Sigmoid colon (tissue), 7 donors: ENCODE data around the gene ADAMTS3. TPM values are rescaled to one million over a fixed set of nuclear protein-coding genes. Genes with fewer than 3 reads are reported as not detected.

ENCODE experiments used
- DNase-seq: peaks from one replicate; pipeline ENCODE4 v3.0.0-alpha.2; 2019
- H3K27ac ChIP-seq, 4 donors: fragments of 200-600 bp; sonication (generic); one replicate each; pipeline ENCODE4 v1.5.1; 2016 to 2019; ENCODE audit warnings: mild to moderate bottlenecking in 1 of 4
- H3K27me3 ChIP-seq, 3 donors: fragments of 200-600 bp; sonication (generic); one replicate each; pipeline ENCODE4 v1.5.1; 2019; ENCODE audit warnings: mild to moderate bottlenecking in 1 of 3
- H3K36me3 ChIP-seq, 4 donors: fragments of 200-600 bp; sonication (generic); one replicate each; pipeline ENCODE4 v1.5.1; 2016 to 2019
- H3K4me1 ChIP-seq, 4 donors: fragments of 200-600 bp; sonication (generic); one replicate each; pipeline ENCODE4 v1.5.1; 2017 to 2019
- H3K4me3 ChIP-seq, 4 donors: fragments of 200-600 bp; sonication (generic); one replicate each; pipeline ENCODE4 v1.5.1; 2017 to 2019; ENCODE audit warnings: mild to moderate bottlenecking in 2 of 4, moderate library complexity in 1 of 4
- H3K9me3 ChIP-seq, 4 donors: fragments of 200-600 bp in 3 of 4; sonication (generic) in 3 of 4; one replicate each; pipeline versions ENCODE4 v1.5.1 to v1.6.1; 2013 to 2019
- EP300 ChIP-seq, 4 donors: sonication (generic); formaldehyde crosslinking; IDR thresholded peaks; one replicate each; pipeline ENCODE4 v1.6.1; 2017; ENCODE audit warnings: antibody characterized with exemption in 4 of 4
- POLR2A ChIP-seq, 2 donors: fragments of 450-650 bp; IDR thresholded peaks; one replicate each; pipeline ENCODE4 v1.6.1; 2016; ENCODE audit warnings: antibody characterized with exemption in 2 of 2, mild to moderate bottlenecking in 2 of 2, moderate library complexity in 2 of 2
- POLR2AphosphoS5 ChIP-seq, 4 donors: sonication (generic); formaldehyde crosslinking; IDR thresholded peaks; one replicate each; pipeline ENCODE4 v1.6.1; 2017; ENCODE audit warnings: antibody characterized with exemption in 4 of 4
- WGBS, 2 donors: extraction: QIAGEN DNeasy Blood & Tissue Kit; methylation state at CpG; one replicate each; pipeline ENCODE4 v1.1.7; 2013; 5-methylcytosine and 5-hydroxymethylcytosine counted together
- intact Hi-C: fragments of 100-400 bp; cut with DNase I; formaldehyde crosslinking; loops from one replicate; pipeline ENCODE4 v1.15.1; 2023
- polyA plus RNA-seq, 3 donors: library from polyadenylated mRNA; stranded (reverse); fragments of 200-250 nt; gene quantifications; one replicate each; pipeline ENCODE4 v1.2.3, GENCODE V29; 2013
- total RNA-seq, 4 donors: library from RNA; depleted of rRNA; stranded (reverse); fragments of >200 nt; gene quantifications; one replicate each; pipeline ENCODE4 v1.1.0, GENCODE V29; 2016
- TF ChIP-seq, protein P1 (sequence below), 4 experiments: fragments of 450-650 bp in 3 of 4; fragments of 200-600 bp in 1 of 4; IDR thresholded peaks; one replicate each; pipeline ENCODE4 v1.5.1; 2016 to 2019; ENCODE audit warnings: antibody characterized with exemption in 4 of 4, mild to moderate bottlenecking in 3 of 4, moderate library complexity in 2 of 4
- donor health status: healthy with polysubstance abuse.
- donor health status: Bipolar disorder and iron deficiency.
- donor health status: healthy.

Gene ADAMTS3
- total and polyA plus RNA-seq, 7 donors, result 0.17 to 1.9 (median 1.1) TPM; not detected in 2

DNA sequence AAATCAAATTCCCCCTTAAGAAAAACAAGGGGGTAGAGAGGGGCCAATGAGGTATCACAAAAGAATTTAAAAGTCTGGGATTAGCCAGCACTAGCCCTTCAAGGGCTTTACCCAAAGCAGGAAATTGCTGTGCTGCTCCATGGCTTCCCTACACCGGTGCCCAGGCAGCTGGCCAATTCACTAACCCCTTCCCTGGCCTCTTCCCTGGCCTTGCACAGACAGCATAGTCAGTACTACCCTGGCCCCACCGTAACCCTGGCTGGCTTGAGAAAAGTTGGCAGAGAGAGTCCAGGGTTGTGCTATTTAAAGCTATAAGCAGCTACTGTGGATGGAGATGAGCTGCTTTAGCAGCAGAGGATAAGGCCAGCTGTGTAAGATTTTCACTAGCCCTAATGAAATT, 43.1 kb downstream of the ADAMTS3 start:
- no peaks in the 10 kb centered on the region for H3K9me3 ChIP-seq
- TF ChIP-seq, protein P1, sequence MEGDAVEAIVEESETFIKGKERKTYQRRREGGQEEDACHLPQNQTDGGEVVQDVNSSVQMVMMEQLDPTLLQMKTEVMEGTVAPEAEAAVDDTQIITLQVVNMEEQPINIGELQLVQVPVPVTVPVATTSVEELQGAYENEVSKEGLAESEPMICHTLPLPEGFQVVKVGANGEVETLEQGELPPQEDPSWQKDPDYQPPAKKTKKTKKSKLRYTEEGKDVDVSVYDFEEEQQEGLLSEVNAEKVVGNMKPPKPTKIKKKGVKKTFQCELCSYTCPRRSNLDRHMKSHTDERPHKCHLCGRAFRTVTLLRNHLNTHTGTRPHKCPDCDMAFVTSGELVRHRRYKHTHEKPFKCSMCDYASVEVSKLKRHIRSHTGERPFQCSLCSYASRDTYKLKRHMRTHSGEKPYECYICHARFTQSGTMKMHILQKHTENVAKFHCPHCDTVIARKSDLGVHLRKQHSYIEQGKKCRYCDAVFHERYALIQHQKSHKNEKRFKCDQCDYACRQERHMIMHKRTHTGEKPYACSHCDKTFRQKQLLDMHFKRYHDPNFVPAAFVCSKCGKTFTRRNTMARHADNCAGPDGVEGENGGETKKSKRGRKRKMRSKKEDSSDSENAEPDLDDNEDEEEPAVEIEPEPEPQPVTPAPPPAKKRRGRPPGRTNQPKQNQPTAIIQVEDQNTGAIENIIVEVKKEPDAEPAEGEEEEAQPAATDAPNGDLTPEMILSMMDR (IDR thresholded peaks at IDR 0.05), result no peak
- TF ChIP-seq EP300 (IDR thresholded peaks at IDR 0.05), result no peak
- no peak for TF ChIP-seq POLR2AphosphoS5 (IDR thresholded peaks at IDR 0.05)
- no peak for TF ChIP-seq POLR2A (IDR thresholded peaks at IDR 0.05)
- H3K4me3 ChIP-seq, result no peak overlapping the region
- intact Hi-C loops, result no loop called here
- H3K27me3 ChIP-seq, result no peaks in the 10 kb centered on the region
- 9 to 37% methylated on average over 2 of the region's 2 CpGs for WGBS, 2 donors
- peaks cover 0 to 7% (median 6%) of the 10 kb centered on the region in 4 donors for H3K4me1 ChIP-seq
- no peak overlapping the region for H3K27ac ChIP-seq
- no peaks in the 10 kb centered on the region for H3K36me3 ChIP-seq
- no peak for DNase-seq

DNA sequence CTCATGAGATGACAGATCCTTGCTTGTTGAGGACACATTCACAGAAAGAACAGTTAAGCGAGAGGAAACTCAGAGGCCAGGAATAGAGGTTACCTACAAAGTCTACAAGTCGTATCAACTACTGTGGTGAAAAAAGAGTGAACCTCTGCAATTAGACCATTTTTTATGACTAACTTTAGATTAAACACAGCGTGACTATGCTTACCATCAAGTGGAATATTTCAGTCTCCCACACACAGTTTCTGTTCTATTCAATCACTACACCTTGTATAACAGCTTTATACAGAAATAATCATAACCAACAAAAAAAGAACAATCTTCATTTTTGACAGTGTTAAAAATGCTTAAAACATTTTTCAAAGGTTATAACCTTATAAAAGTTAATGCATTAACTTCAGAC, 46.6 kb downstream of the ADAMTS3 start:
- Histone ChIP-seq H3K27ac (no peak overlapping the region), H3K36me3 (no peaks in the 10 kb centered on the region), H3K4me3 (no peak overlapping the region), H3K4me1 (peaks cover 0 to 7% (median 6%) of the 10 kb centered on the region in 4 donors), H3K9me3 (no peaks in the 10 kb centered on the region), H3K27me3 (no peaks in the 10 kb centered on the region)
- DNase-seq, result no peak
- intact Hi-C loops, result no loop called here
- 75 to 87% methylated on average over 3 of the region's 3 CpGs for WGBS, 2 donors
- TF ChIP-seq POLR2AphosphoS5 (IDR thresholded peaks at IDR 0.05), result no peak
- TF ChIP-seq, protein P1 (IDR thresholded peaks at IDR 0.05), result no peak
- TF ChIP-seq POLR2A (IDR thresholded peaks at IDR 0.05), result no peak
- no peak for TF ChIP-seq EP300 (IDR thresholded peaks at IDR 0.05)

DNA sequence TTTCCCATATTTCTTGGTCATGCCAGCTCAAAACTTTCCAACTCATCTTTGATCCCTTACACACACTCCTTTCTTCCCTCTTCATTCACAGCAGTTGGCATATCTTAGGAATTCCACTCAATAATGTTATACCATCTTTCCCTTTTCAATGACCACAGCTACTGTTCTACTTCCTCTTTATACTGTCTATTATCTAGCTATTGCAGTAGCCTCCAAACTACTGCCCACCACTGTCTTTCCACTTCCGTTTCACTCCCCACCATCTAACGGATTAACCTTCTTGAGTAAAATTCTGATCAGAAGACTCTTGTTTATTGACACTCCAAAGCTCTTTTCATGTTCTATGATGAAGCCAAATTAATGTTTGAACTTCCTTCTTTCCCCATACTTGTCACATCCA, 55.8 kb downstream of the ADAMTS3 start:
- no peaks in the 10 kb centered on the region for H3K36me3 ChIP-seq
- no peak overlapping the region for H3K4me3 ChIP-seq
- no peak for TF ChIP-seq POLR2A (IDR thresholded peaks at IDR 0.05)
- TF ChIP-seq, protein P1 (IDR thresholded peaks at IDR 0.05), result no peak
- no peak for TF ChIP-seq POLR2AphosphoS5 (IDR thresholded peaks at IDR 0.05)
- no peak for TF ChIP-seq EP300 (IDR thresholded peaks at IDR 0.05)
- intact Hi-C loops, result no loop called here
- no peaks in the 10 kb centered on the region for H3K27me3 ChIP-seq
- H3K9me3 ChIP-seq, result no peaks in the 10 kb centered on the region
- WGBS, 2 donors, result 83 to 85% methylated on average over 2 of the region's 2 CpGs
- DNase-seq, result no peak
- no peak overlapping the region for H3K27ac ChIP-seq
- H3K4me1 ChIP-seq, result no peaks in the 10 kb centered on the region

DNA sequence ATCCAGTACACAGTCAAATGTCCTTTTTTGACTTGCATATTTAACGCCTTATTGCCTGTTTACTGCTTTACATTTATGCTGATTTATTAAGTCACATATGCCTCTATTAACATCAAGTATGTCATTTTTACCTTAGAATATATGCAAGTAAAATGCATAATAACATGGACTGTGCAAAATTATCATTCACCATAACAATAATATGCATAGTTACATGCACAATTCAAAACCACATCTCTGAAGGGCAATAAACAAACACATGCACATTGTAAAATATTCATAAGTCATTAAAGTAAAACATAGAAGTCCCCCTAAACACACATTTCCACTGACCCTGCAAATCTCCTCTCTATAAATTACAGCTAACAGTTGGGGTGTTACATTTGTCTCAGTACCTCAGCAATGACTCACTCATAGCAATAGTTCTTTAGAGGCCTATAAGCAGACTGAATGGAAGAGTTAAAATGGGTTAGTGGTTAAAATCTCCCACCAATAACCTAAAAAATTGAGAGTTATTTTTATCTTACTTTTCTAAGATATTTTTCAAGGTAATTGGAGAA, 61.1 kb downstream of the ADAMTS3 start:
- no peaks in the 10 kb centered on the region for H3K36me3 ChIP-seq
- no peak overlapping the region for H3K4me3 ChIP-seq
- WGBS, 2 donors, result 84 to 86% methylated on average over 1 of the region's 1 CpG
- no peak for DNase-seq
- H3K27ac ChIP-seq, result no peak overlapping the region
- H3K27me3 ChIP-seq, result no peaks in the 10 kb centered on the region
- no peaks in the 10 kb centered on the region for H3K4me1 ChIP-seq
- TF ChIP-seq POLR2AphosphoS5 (IDR thresholded peaks at IDR 0.05) (no peak), EP300 (IDR thresholded peaks at IDR 0.05) (no peak), POLR2A (IDR thresholded peaks at IDR 0.05) (no peak)
- TF ChIP-seq, protein P1 (IDR thresholded peaks at IDR 0.05), result no peak
- H3K9me3 ChIP-seq, result no peaks in the 10 kb centered on the region
- intact Hi-C loops, result no loop called here

DNA sequence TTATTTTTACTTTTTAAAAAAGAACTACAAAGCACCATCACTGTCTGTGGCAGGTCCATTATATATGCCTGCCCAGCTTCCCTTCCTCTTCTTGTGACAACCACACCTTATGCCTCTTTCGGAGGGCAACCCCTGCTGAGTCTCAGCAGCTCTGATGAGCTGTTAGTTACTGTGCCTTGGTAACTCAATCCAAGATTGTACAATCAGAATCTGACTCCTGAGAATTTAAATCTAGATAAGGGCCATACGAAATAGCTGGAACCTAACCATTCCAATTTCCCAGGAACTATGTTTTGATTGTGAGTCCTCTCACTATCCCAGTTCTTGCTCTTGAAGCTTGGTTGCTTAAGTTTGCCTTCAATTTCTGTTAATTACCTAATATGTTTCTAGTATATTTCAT, 61.9 kb downstream of the ADAMTS3 start:
- H3K27me3 ChIP-seq, result no peaks in the 10 kb centered on the region
- intact Hi-C loops, result no loop called here
- no peaks in the 10 kb centered on the region for H3K4me1 ChIP-seq
- H3K4me3 ChIP-seq, result no peak overlapping the region
- H3K9me3 ChIP-seq, result no peaks in the 10 kb centered on the region
- DNase-seq, result no peak
- TF ChIP-seq, protein P1 (IDR thresholded peaks at IDR 0.05), result no peak
- no peak for TF ChIP-seq POLR2A (IDR thresholded peaks at IDR 0.05)
- TF ChIP-seq POLR2AphosphoS5 (IDR thresholded peaks at IDR 0.05), result no peak
- no peak for TF ChIP-seq EP300 (IDR thresholded peaks at IDR 0.05)
- no peaks in the 10 kb centered on the region for H3K36me3 ChIP-seq
- WGBS, 2 donors, result 67 to 72% methylated on average over 2 of the region's 2 CpGs
- H3K27ac ChIP-seq, result no peak overlapping the region
